Thoracic aorta endothelial cell (primary cell): ENCODE measurements around the gene ITGB6. TPM values are rescaled to one million over a fixed set of nuclear protein-coding genes. Genes with fewer than 3 reads are reported as not detected.

Experiments
- total RNA-seq: library from RNA; depleted of rRNA; stranded (reverse); fragments of >200 nt; gene quantifications from 2 replicates; pipeline ENCODE4 v1.2.3, GENCODE V29; 2012

Gene ITGB6
- 0.07 and 0.13 TPM in 2 replicates for total RNA-seq

GRCh38 chr2:160199683-160200389, at the start of gene ITGB6:
ITGB6 (minus strand) TSS chr2:160200272; CDS start chr2:160200063, 209 bp downstream.

GRCh38 chr2:160062292-160063005, 137.6 kb downstream of the ITGB6 start, which contains the start of gene PLA2R1:
PLA2R1 (minus strand) TSS chr2:160062615; CDS start chr2:160062403, 212 bp downstream.

Other genes with a start within 250 kb of the ITGB6 start
- 13.3 and 21.4 TPM in 2 replicates for gene PLA2R1, start 137.7 kb downstream of the ITGB6 start, total RNA-seq